WTC11 (cell line): ENCODE results near the gene WDHD1. TPM values are rescaled to one million over a fixed set of nuclear protein-coding genes. Genes with fewer than 3 reads are reported as not detected.

Source experiments
- total RNA-seq: library from RNA; stranded (reverse); gene quantifications from 3 replicates; pipeline ENCODE4 v1.2.3, GENCODE V29; 2021

The WDHD1 gene
- total RNA-seq, 1 experiment from 2014 or later: 76.1 TPM

Other genes with a start within 250 kb of the WDHD1 start
- 9.2 to 10.3 TPM (median 9.8 TPM) in 3 replicates for gene GCH1, start 124.3 kb downstream of the WDHD1 start, total RNA-seq
- 20.7 to 21.3 TPM (median 21.2 TPM) in 3 replicates for gene SOCS4, start 137 bp upstream of the WDHD1 start, total RNA-seq
- gene MAPK1IP1L, start 24.5 kb upstream of the WDHD1 start, total RNA-seq: 97.9 to 107 TPM (median 107 TPM) in 3 replicates
- gene LGALS3, start 102.2 kb upstream of the WDHD1 start, total RNA-seq: 5.8 to 6.7 TPM (median 6.5 TPM) in 3 replicates
- 130 to 141 TPM (median 132 TPM) in 3 replicates for gene DLGAP5, start 164.5 kb upstream of the WDHD1 start, total RNA-seq
- 13.5 to 14.2 TPM (median 13.9 TPM) in 3 replicates for gene FBXO34, start 244.3 kb upstream of the WDHD1 start, total RNA-seq